Loucy (cell line): ENCODE data around the gene MRPL20.

ENCODE experiments used
- H2AFZ ChIP-seq: fragments of 200-600 bp; sonication (generic); 2 replicates; pipeline ENCODE4 v1.6.0; 2016; ENCODE audit warnings: antibody characterized with exemption, mild to moderate bottlenecking, low read length, moderate library complexity
- H3F3A ChIP-seq: fragments of 200-600 bp; 2 replicates; pipeline ENCODE4 v1.6.0; 2016; ENCODE audit warnings: antibody characterized with exemption, low read depth, mild to moderate bottlenecking
- H3K27me3 ChIP-seq: fragments of 200-600 bp; sonication (generic); 2 replicates; pipeline ENCODE4 v1.6.1; 2014; ENCODE audit warnings: low read length, mild to moderate bottlenecking; ENCODE audit not compliant: insufficient read depth, poor library complexity, severe bottlenecking
- H3K36me3 ChIP-seq: fragments of 200-600 bp; sonication (generic); 2 replicates; pipeline ENCODE4 v1.6.1; 2016; ENCODE audit warnings: low read length; ENCODE audit not compliant: insufficient read depth
- H3K4me1 ChIP-seq: fragments of 200-600 bp; sonication (generic); 2 replicates; pipeline ENCODE4 v1.5.1; 2014; ENCODE audit warnings: low read length, mild to moderate bottlenecking; ENCODE audit not compliant: insufficient read depth, poor library complexity, severe bottlenecking
- H3K4me2 ChIP-seq: fragments of 200-600 bp; sonication (generic); 2 replicates; pipeline ENCODE4 v1.6.0; 2014; ENCODE audit warnings: antibody characterized with exemption, low read length, low read depth, mild to moderate bottlenecking; ENCODE audit not compliant: poor library complexity, severe bottlenecking
- H3K4me3 ChIP-seq: fragments of 200-600 bp; sonication (generic); 2 replicates; pipeline ENCODE4 v1.5.1; 2014; ENCODE audit warnings: low read length, mild to moderate bottlenecking, mixed read lengths; ENCODE audit not compliant: poor library complexity, severe bottlenecking
- H3K79me2 ChIP-seq: fragments of 200-600 bp; sonication (generic); 2 replicates; pipeline ENCODE4 v1.6.1; 2014; ENCODE audit warnings: low read length; ENCODE audit not compliant: insufficient read depth
- H3K9ac ChIP-seq: fragments of 200-600 bp; sonication (generic); 2 replicates; pipeline ENCODE4 v1.6.0; 2014; ENCODE audit warnings: mild to moderate bottlenecking, low read depth, low read length, moderate library complexity; ENCODE audit not compliant: poor library complexity, severe bottlenecking
- H3K9me2 ChIP-seq: fragments of 200-600 bp; sonication (generic); replicated peaks from 2 replicates; pipeline ENCODE4 v1.6.1; 2016; ENCODE audit warnings: low read depth, low read length, mixed read lengths
- H3K9me3 ChIP-seq: fragments of 200-600 bp; sonication (generic); 2 replicates; pipeline ENCODE4 v1.6.1; 2014; ENCODE audit warnings: mild to moderate bottlenecking, antibody characterized with exemption, low read length, low read depth; ENCODE audit not compliant: insufficient read depth
- H4K20me1 ChIP-seq: fragments of 200-600 bp; sonication (generic); 2 replicates; pipeline ENCODE4 v1.6.0; 2014; ENCODE audit warnings: antibody characterized with exemption, low read length, mild to moderate bottlenecking; ENCODE audit not compliant: insufficient read depth, poor library complexity, severe bottlenecking
- CTCF ChIP-seq: fragments of 200-600 bp; sonication (generic); conservative IDR thresholded peaks from 2 replicates; pipeline ENCODE4 v1.5.1; 2014; ENCODE audit warnings: mild to moderate bottlenecking, antibody characterized with exemption, low read length
- EZH2phosphoT487 ChIP-seq: fragments of 200-600 bp; IDR thresholded peaks from 2 replicates; pipeline ENCODE4 v1.6.1; 2018; ENCODE audit warnings: antibody characterized with exemption, mild to moderate bottlenecking, moderate library complexity, borderline replicate concordance

MRPL20 gene

GRCh38 chr1:1359664-1360468 is 47.2 kb downstream of the MRPL20 start:
- Histone ChIP-seq H3K4me1 (no peaks in the 10 kb centered on the region), H3K4me3 (no peak overlapping the region), H2AFZ (no peak overlapping the region), H3K9me2 (no peaks in the 10 kb centered on the region), H3K4me2 (no peak overlapping the region), H3K27me3 (no peaks in the 10 kb centered on the region), H3K9me3 (no peaks in the 10 kb centered on the region), H3K9ac (no peak overlapping the region), H3K36me3 (no peaks in the 10 kb centered on the region), H3F3A (no peaks in the 10 kb centered on the region), H4K20me1 (no peaks in the 10 kb centered on the region), H3K79me2 (no peaks in the 10 kb centered on the region)
- TF ChIP-seq CTCF (no peak), EZH2phosphoT487 (no peak)

DNA sequence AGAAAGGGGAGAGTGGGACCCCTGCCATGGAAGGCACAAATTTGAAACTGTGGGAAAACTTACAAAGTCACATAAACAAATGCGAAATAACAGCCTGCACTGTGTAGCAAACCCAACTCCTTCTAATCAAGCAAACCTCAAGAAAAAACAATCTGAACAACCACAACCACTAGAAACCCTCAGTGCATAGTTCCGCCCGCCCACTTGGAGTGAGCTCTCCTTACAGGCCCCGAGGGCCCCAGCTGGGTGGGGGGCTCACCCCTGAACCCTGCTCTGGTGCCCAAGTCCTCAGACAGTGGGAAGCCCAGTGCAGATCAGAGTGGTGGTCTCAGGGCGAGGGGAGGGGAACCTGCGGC is 47.8 kb downstream of the MRPL20 start:
- no peak overlapping the region for H3K4me2 ChIP-seq
- H3K4me3 ChIP-seq, result no peak overlapping the region
- TF ChIP-seq CTCF, result no peak
- no peak for TF ChIP-seq EZH2phosphoT487
- no peaks in the 10 kb centered on the region for H3K36me3 ChIP-seq
- H2AFZ ChIP-seq, result no peak overlapping the region
- H3K27me3 ChIP-seq, result no peaks in the 10 kb centered on the region
- no peaks in the 10 kb centered on the region for H4K20me1 ChIP-seq
- no peaks in the 10 kb centered on the region for H3K9me3 ChIP-seq
- H3K79me2 ChIP-seq, result no peaks in the 10 kb centered on the region
- H3F3A ChIP-seq, result no peaks in the 10 kb centered on the region
- no peak overlapping the region for H3K9ac ChIP-seq
- H3K4me1 ChIP-seq, result no peaks in the 10 kb centered on the region
- no peaks in the 10 kb centered on the region for H3K9me2 ChIP-seq

DNA sequence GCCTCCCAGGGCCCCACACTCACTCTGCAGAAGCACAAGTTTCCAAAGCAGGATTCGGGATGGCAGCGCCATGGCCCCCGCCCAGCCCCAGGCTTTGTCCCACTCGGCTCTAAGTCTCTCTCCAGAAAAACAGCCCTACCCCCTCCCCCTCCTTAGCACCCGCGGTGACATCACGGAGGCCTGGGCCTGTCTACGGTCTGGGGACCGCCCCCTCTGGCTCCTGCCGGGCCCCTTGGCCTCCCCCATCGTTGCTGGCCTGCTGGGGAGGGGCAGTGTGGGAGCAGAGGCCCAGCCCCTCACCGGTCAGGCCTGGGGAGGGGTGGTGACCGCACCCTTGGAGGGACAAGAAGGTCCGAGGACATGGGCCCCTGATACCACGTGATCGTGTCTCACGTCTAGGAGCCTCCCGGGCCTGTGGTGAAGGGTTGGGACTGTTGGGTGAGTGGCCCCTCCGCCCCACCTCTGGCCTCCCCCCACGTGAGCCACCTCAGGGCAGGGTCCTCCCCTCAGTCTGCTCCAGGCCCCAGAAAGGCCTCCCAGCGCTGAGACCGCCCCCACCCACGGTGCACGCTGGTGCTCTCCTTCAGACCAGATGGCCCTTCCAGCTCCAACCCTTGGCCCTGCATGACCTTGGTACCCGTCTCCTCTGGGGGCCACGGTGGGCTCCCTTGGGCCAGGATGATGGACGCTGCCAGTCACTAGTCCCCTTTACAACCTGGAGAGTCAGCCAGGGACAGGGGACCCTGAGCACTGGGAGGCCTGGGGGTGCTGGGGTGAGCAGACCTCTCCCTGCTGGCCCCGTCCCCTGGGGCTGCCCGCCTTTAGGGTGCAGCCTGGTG is 48.4 kb downstream of the MRPL20 start, which contains the start of gene MXRA8:
Gene MXRA8 (minus strand): TSS at position 123 of the 839 bp plus-strand sequence. CDS start 51 bp downstream, at position 72.
- no peak within 1 kb of the TSS for H3K9ac ChIP-seq
- no peaks in the 10 kb centered on the region for H3K79me2 ChIP-seq
- no peaks in the 10 kb centered on the region for H3K9me3 ChIP-seq
- TF ChIP-seq CTCF, result no peak
- no peak for TF ChIP-seq EZH2phosphoT487
- H3K4me1 ChIP-seq, result no peaks in the 10 kb centered on the region
- H4K20me1 ChIP-seq, result no peaks in the 10 kb centered on the region
- no peaks in the 10 kb centered on the region for H3F3A ChIP-seq
- no peaks in the 10 kb centered on the region for H3K36me3 ChIP-seq
- H3K4me3 ChIP-seq, result no peak within 1 kb of the TSS
- no peaks in the 10 kb centered on the region for H3K27me3 ChIP-seq
- no peaks in the 10 kb centered on the region for H3K9me2 ChIP-seq
- H3K4me2 ChIP-seq, result no peak within 1 kb of the TSS
- H2AFZ ChIP-seq, result no peak within 1 kb of the TSS
